ENCODE measurements around the gene MTG2.

GRCh38 chr20:62143957-62144825, 38.6 kb upstream of the MTG2 start:
- TF ChIP-seq ZNF678 (CRISPR knock-in tag; IDR thresholded peaks at IDR 0.05) (no peak; the same call in 1 of the 2 replicates), POLR2AphosphoS5 (IDR thresholded peaks at IDR 0.05; ENCODE audit: low read depth, low read length) (no peak), SOX6 (IDR thresholded peaks at IDR 0.05) (no peak), SOX6 (CRISPR knock-in tag; IDR thresholded peaks at IDR 0.05) (no peak), NFE2L1 (CRISPR knock-in tag; IDR thresholded peaks at IDR 0.05; ENCODE audit: borderline replicate concordance) (no peak), CAMTA2 (CRISPR knock-in tag; IDR thresholded peaks at IDR 0.05; ENCODE audit: borderline replicate concordance) (peak; percentile 65; the same call in 1 of the 2 replicates), BRF2 (CRISPR knock-in tag; IDR thresholded peaks at IDR 0.05) (no peak), ZNF580 (CRISPR knock-in tag; IDR thresholded peaks at IDR 0.05; ENCODE audit: borderline replicate concordance, low read depth) (peak; percentile 58; the same call in 1 of the 2 replicates), CTCF (CRISPR knock-in tag; IDR thresholded peaks at IDR 0.05) (peak; percentile 43), MTA1 (CRISPR knock-in tag; IDR thresholded peaks at IDR 0.05; ENCODE audit: borderline replicate concordance) (no peak; the same call in 1 of the 2 replicates), FOSL1 (CRISPR knock-in tag; IDR thresholded peaks at IDR 0.05; ENCODE audit: borderline replicate concordance) (no peak), ZNF274 (CRISPR knock-in tag; IDR thresholded peaks at IDR 0.05) (peak; percentile 70; the same call in 1 of the 2 replicates), PAXIP1 (CRISPR knock-in tag; conservative IDR thresholded peaks at IDR 0.05) (0 out of 2 replicates have a peak, but pooled peaks have one; percentile 17), ZNF674 (CRISPR knock-in tag; IDR thresholded peaks at IDR 0.05; ENCODE audit: low read depth) (no peak)

Data from HepG2 (cell line).